ENCODE measurements around the gene LRRC4C.

GRCh38 chr11:41273908-41274307 is 185.5 kb downstream of the LRRC4C start:
- TF ChIP-seq, protein P1, sequence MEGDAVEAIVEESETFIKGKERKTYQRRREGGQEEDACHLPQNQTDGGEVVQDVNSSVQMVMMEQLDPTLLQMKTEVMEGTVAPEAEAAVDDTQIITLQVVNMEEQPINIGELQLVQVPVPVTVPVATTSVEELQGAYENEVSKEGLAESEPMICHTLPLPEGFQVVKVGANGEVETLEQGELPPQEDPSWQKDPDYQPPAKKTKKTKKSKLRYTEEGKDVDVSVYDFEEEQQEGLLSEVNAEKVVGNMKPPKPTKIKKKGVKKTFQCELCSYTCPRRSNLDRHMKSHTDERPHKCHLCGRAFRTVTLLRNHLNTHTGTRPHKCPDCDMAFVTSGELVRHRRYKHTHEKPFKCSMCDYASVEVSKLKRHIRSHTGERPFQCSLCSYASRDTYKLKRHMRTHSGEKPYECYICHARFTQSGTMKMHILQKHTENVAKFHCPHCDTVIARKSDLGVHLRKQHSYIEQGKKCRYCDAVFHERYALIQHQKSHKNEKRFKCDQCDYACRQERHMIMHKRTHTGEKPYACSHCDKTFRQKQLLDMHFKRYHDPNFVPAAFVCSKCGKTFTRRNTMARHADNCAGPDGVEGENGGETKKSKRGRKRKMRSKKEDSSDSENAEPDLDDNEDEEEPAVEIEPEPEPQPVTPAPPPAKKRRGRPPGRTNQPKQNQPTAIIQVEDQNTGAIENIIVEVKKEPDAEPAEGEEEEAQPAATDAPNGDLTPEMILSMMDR (IDR thresholded peaks at IDR 0.05): no peak
- TF ChIP-seq POLR2A (IDR thresholded peaks at IDR 0.05): no peak
